ENCODE measurements around the gene TRNP1.

TRNP1 gene

GRCh38 chr1:27031235-27032118 is 38.0 kb downstream of the TRNP1 start:
- Histone ChIP-seq H3K4me3 (ENCODE audit: low read length) (no peak overlapping the region), H3K4me1 (ENCODE audit: insufficient read depth, low read length) (no peaks in the 10 kb centered on the region)

GRCh38 chr1:27032119-27032461 is 38.6 kb downstream of the TRNP1 start:
- Histone ChIP-seq H2AFZ (ENCODE audit: low read depth, low read length) (no peak overlapping the region), H3K9me3 (ENCODE audit: low read length) (no peaks in the 10 kb centered on the region), H3K36me3 (ENCODE audit: insufficient read depth, low read length) (no peaks in the 10 kb centered on the region), H3K4me1 (ENCODE audit: insufficient read depth, low read length) (no peaks in the 10 kb centered on the region), H3K4me3 (ENCODE audit: low read length) (no peak overlapping the region), H3K27me3 (ENCODE audit: insufficient read depth, low read length) (peaks cover 5% of the 10 kb centered on the region)

More at GRCh38 chr1:27031235-27032118, 38.0 kb downstream of the TRNP1 start:
- no peaks in the 10 kb centered on the region for H3K36me3 ChIP-seq (ENCODE audit: insufficient read depth, low read length)
- no peak overlapping the region for H2AFZ ChIP-seq (ENCODE audit: low read depth, low read length)
- H3K9me3 ChIP-seq (ENCODE audit: low read length), result no peaks in the 10 kb centered on the region
- peaks cover 5% of the 10 kb centered on the region for H3K27me3 ChIP-seq (ENCODE audit: insufficient read depth, low read length)

DNA sequence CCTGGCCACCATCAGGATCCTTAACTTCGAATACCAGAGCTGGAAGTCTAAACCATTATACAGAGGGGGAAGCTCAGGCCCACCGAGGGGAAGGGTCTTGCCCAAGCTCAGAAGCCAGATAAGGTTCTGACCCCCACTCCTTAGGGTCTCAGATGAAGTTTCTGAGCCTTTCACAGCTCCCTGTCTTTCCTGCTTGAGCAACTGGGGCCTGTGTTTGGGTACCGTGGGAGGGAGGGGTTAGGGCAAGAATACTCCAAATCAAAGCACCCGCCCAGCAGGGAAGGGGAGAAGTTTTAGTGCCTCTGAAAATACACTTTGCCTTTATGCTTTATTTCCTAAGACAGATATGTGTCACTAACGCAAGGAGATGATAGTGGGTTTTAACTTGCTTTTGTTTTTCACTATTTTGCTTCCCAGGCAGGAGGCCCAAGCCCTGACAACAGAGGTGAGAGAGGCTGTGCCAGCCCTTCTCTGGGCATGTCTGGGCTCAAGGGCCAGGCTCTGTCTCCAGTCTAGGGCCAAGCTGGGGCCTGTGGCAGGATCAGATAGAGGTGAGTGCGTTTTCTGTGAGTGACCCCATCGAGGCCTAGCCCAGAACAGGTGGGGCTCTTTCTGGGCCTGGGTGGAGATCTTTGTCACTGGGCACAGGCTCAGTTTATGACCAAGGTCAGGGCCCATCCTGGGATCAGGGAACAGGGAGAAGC is 39.7 kb downstream of the TRNP1 start:
- Histone ChIP-seq H3K9me3 (ENCODE audit: low read length) (no peaks in the 10 kb centered on the region), H3K4me1 (ENCODE audit: insufficient read depth, low read length) (no peaks in the 10 kb centered on the region), H3K4me3 (ENCODE audit: low read length) (no peak overlapping the region), H3K36me3 (ENCODE audit: insufficient read depth, low read length) (no peaks in the 10 kb centered on the region), H3K27me3 (ENCODE audit: insufficient read depth, low read length) (peaks cover 5% of the 10 kb centered on the region), H2AFZ (ENCODE audit: low read depth, low read length) (no peak overlapping the region)

DNA sequence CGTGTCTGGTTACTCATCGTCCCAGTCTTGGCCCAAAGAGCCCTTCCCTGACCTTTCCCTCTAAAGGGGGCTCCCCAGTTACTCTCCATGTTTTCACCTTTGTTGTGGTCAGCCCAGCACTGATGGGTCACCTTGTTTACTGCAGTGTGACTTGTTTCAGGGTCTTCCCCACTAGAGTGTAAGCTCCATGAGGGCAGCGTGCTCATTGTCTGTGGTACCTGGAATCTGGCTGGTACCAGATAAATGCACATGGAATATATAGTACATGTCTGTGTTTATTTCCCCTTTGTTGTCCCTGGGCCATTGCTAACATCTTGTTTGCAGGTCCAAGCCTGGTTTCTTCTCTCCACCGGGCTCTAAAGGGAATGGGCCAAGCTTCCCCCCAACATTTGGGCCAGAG is 41.9 kb downstream of the TRNP1 start:
- Histone ChIP-seq H3K9me3 (ENCODE audit: low read length) (no peaks in the 10 kb centered on the region), H3K4me1 (ENCODE audit: insufficient read depth, low read length) (no peaks in the 10 kb centered on the region), H3K27me3 (ENCODE audit: insufficient read depth, low read length) (peaks cover 10% of the 10 kb centered on the region), H2AFZ (ENCODE audit: low read depth, low read length) (no peak overlapping the region), H3K36me3 (ENCODE audit: insufficient read depth, low read length) (no peaks in the 10 kb centered on the region), H3K4me3 (ENCODE audit: low read length) (no peak overlapping the region)

DNA sequence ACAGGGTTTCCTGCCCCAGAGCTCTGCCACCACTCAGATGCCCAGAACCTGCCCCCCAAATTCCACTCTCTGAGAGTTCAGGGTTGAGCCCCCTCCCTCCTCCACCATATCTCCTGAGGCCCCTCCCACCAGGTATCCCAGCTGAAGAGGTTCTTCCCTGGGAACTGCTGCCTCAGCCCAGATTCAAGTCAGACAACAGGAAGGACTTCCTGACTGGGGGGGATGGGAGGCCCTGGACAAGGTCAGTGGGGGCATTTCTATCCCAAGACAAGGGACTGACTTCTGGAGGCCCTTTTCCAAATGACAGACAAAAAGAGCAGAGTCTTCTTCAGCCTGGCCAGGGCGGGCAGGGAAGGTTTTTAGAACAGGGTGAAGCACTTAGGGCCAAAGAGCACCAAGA is 43.2 kb downstream of the TRNP1 start:
- Histone ChIP-seq H2AFZ (ENCODE audit: low read depth, low read length) (no peak overlapping the region), H3K27me3 (ENCODE audit: insufficient read depth, low read length) (peaks cover 11% of the 10 kb centered on the region), H3K4me3 (ENCODE audit: low read length) (no peak overlapping the region), H3K9me3 (ENCODE audit: low read length) (no peaks in the 10 kb centered on the region), H3K36me3 (ENCODE audit: insufficient read depth, low read length) (no peaks in the 10 kb centered on the region), H3K4me1 (ENCODE audit: insufficient read depth, low read length) (no peaks in the 10 kb centered on the region)

GRCh38 chr1:27037518-27037917 is 44.0 kb downstream of the TRNP1 start:
- Histone ChIP-seq H3K36me3 (ENCODE audit: insufficient read depth, low read length) (no peaks in the 10 kb centered on the region), H3K9me3 (ENCODE audit: low read length) (no peaks in the 10 kb centered on the region), H2AFZ (ENCODE audit: low read depth, low read length) (no peak overlapping the region), H3K27me3 (ENCODE audit: insufficient read depth, low read length) (peaks cover 11% of the 10 kb centered on the region), H3K4me3 (ENCODE audit: low read length) (no peak overlapping the region), H3K4me1 (ENCODE audit: insufficient read depth, low read length) (peaks cover under 1% of the 10 kb centered on the region)

- Histone ChIP-seq H3K36me3 (ENCODE audit: insufficient read depth, low read length) (no peaks in the 10 kb centered on the region), H3K4me3 (ENCODE audit: low read length) (no peak overlapping the region), H2AFZ (ENCODE audit: low read depth, low read length) (no peak overlapping the region), H3K9me3 (ENCODE audit: low read length) (no peaks in the 10 kb centered on the region), H3K27me3 (ENCODE audit: insufficient read depth, low read length) (peaks cover 11% of the 10 kb centered on the region), H3K4me1 (ENCODE audit: insufficient read depth, low read length) (peaks cover 5% of the 10 kb centered on the region)
These were observed 44.5 kb downstream of the TRNP1 start for GRCh38 chr1:27038020-27038419.

DNA sequence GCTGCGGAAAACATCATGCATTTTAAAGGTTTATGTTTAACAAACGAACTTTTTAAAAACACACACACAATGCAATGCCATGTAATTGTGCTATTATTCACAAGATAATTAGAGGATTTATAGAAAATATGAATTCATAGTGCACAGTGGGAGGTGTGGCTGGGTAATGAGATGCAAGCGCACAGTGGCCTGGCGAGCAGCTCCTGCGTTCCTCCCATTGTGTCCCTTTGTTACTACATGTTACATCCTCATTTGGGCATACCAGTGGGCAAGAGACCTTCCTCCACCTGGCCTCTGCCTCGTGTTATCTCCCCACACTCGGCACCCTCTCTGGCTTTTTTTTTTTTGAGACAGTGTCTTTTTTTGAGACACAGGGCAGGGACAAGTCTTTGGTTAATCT is 49.2 kb downstream of the TRNP1 start:
- Histone ChIP-seq H3K4me1 (ENCODE audit: insufficient read depth, low read length) (peaks cover 10% of the 10 kb centered on the region), H3K9me3 (ENCODE audit: low read length) (no peaks in the 10 kb centered on the region), H2AFZ (ENCODE audit: low read depth, low read length) (no peak overlapping the region), H3K4me3 (ENCODE audit: low read length) (no peak overlapping the region), H3K36me3 (ENCODE audit: insufficient read depth, low read length) (no peaks in the 10 kb centered on the region), H3K27me3 (ENCODE audit: insufficient read depth, low read length) (peaks cover 10% of the 10 kb centered on the region)

DNA sequence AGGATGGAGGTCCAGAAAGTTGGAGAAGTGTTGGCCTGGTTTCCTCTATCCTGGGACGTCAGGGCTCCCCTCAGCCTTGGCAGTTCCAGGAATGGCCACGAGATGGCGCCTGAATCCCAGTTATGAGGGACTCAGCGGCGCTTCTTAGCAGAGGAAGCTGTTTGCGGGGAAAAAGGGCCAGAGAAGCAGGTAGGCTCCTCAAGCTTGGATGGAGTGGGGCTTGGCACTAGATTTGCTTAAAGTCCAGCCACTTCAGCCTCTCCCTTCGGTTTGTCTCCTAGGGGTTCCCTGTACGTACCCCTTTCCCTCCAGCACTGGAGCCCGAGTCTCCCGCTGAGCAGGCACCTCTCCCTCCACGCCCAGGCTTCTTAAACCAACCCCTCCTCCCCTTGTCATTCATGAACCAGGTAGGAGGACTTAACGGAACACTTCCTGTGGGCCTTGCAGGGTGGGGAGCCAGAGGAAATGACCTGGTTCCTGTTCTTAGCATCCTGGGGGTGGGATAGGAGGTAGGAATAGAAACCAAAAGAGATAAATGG is 51.2 kb downstream of the TRNP1 start:
- Histone ChIP-seq H2AFZ (ENCODE audit: low read depth, low read length) (no peak overlapping the region), H3K27me3 (ENCODE audit: insufficient read depth, low read length) (peaks cover 6% of the 10 kb centered on the region)

GRCh38 chr1:27045973-27046558 is 52.6 kb downstream of the TRNP1 start:
- H3K9me3 ChIP-seq (ENCODE audit: low read length), result no peaks in the 10 kb centered on the region
- peaks cover 10% of the 10 kb centered on the region for H3K4me1 ChIP-seq (ENCODE audit: insufficient read depth, low read length)
- no peak overlapping the region for H2AFZ ChIP-seq (ENCODE audit: low read depth, low read length)
- no peak overlapping the region for H3K4me3 ChIP-seq (ENCODE audit: low read length)
- H3K36me3 ChIP-seq (ENCODE audit: insufficient read depth, low read length), result no peaks in the 10 kb centered on the region
- peaks cover 4% of the 10 kb centered on the region for H3K27me3 ChIP-seq (ENCODE audit: insufficient read depth, low read length)

More for the DNA sequence above, 51.2 kb downstream of the TRNP1 start:
- Histone ChIP-seq H3K4me1 (ENCODE audit: insufficient read depth, low read length) (peaks cover 10% of the 10 kb centered on the region), H3K9me3 (ENCODE audit: low read length) (no peaks in the 10 kb centered on the region), H3K4me3 (ENCODE audit: low read length) (no peak overlapping the region), H3K36me3 (ENCODE audit: insufficient read depth, low read length) (no peaks in the 10 kb centered on the region)

- H3K36me3 ChIP-seq (ENCODE audit: insufficient read depth, low read length), result no peaks in the 10 kb centered on the region
- H3K4me3 ChIP-seq (ENCODE audit: low read length), result no peak overlapping the region
- no peaks in the 10 kb centered on the region for H3K9me3 ChIP-seq (ENCODE audit: low read length)
- peaks cover 5% of the 10 kb centered on the region for H3K4me1 ChIP-seq (ENCODE audit: insufficient read depth, low read length)
- peaks cover 4% of the 10 kb centered on the region for H3K27me3 ChIP-seq (ENCODE audit: insufficient read depth, low read length)
- H2AFZ ChIP-seq (ENCODE audit: low read depth, low read length), result no peak overlapping the region
These were observed 54.4 kb downstream of the TRNP1 start for GRCh38 chr1:27047914-27048313.

DNA sequence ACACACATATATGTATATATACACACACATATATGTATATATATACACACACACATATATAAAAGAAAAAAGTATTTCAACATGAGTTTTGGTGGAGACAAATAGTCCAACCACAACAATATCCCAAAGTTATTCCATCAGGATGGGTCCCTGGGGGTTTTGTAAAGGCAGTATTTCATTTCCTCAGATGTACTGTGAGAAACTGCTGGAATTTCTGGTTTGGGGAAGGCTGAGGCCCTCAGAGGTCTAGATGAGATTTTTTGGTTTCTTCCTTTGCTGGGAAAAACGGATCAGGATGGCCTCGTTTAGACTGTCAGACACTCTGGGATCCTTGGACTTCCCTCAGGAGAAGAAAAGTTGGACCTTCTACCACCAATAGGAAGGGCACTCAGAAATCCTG is 55.6 kb downstream of the TRNP1 start:
- Histone ChIP-seq H3K4me1 (ENCODE audit: insufficient read depth, low read length) (peaks cover 5% of the 10 kb centered on the region), H2AFZ (ENCODE audit: low read depth, low read length) (no peak overlapping the region), H3K4me3 (ENCODE audit: low read length) (no peak overlapping the region), H3K36me3 (ENCODE audit: insufficient read depth, low read length) (no peaks in the 10 kb centered on the region), H3K27me3 (ENCODE audit: insufficient read depth, low read length) (peaks cover 4% of the 10 kb centered on the region), H3K9me3 (ENCODE audit: low read length) (no peaks in the 10 kb centered on the region)

GRCh38 chr1:27049607-27050006 is 56.1 kb downstream of the TRNP1 start:
- Histone ChIP-seq H3K9me3 (ENCODE audit: low read length) (no peaks in the 10 kb centered on the region), H3K4me1 (ENCODE audit: insufficient read depth, low read length) (peaks cover 5% of the 10 kb centered on the region), H3K36me3 (ENCODE audit: insufficient read depth, low read length) (no peaks in the 10 kb centered on the region), H3K27me3 (ENCODE audit: insufficient read depth, low read length) (peaks cover 4% of the 10 kb centered on the region), H2AFZ (ENCODE audit: low read depth, low read length) (no peak overlapping the region), H3K4me3 (ENCODE audit: low read length) (no peak overlapping the region)

Data from neuron (in vitro differentiated cells).